Lower lobe of right lung (tissue), 2 donors: ENCODE data around the gene AICDA. TPM values are rescaled to one million over a fixed set of nuclear protein-coding genes. Genes with fewer than 3 reads are reported as not detected.

Source experiments
- ATAC-seq, 2 donors: fragments of 200-7000 bp; cut with Tn5 transposase; one replicate each; pipeline ENCODE4 v1.9.1; 2020 to 2022; ENCODE audit warnings: mild to moderate bottlenecking in 2 of 2, moderate library complexity in 2 of 2
- DNase-seq: peaks from one replicate; pipeline ENCODE4 v3.0.0-alpha.2; 2020
- H3K27ac ChIP-seq: fragments of 200-600 bp; one replicate; pipeline ENCODE4 v1.8.0; 2022
- H3K27me3 ChIP-seq: fragments of 200-600 bp; one replicate; pipeline ENCODE4 v1.8.0; 2022; ENCODE audit warnings: low read depth
- H3K36me3 ChIP-seq: fragments of 200-600 bp; one replicate; pipeline ENCODE4 v1.8.0; 2022; ENCODE audit warnings: mild to moderate bottlenecking
- H3K4me1 ChIP-seq: fragments of 200-600 bp; one replicate; pipeline ENCODE4 v1.8.0; 2022
- H3K4me3 ChIP-seq: fragments of 200-600 bp; one replicate; pipeline ENCODE4 v1.8.0; 2022; ENCODE audit warnings: mild to moderate bottlenecking
- H3K9me3 ChIP-seq: fragments of 200-600 bp; one replicate; pipeline ENCODE4 v1.8.0; 2022
- CTCF ChIP-seq: fragments of 200-600 bp; IDR thresholded peaks from one replicate; pipeline ENCODE4 v1.8.0; 2022; ENCODE audit warnings: antibody characterized with exemption, mild to moderate bottlenecking
- intact Hi-C: fragments of 100-400 bp; cut with DNase I; formaldehyde crosslinking; loops from one replicate; pipeline ENCODE4 v1.11.0; 2022
- total RNA-seq: library from RNA; stranded (reverse); fragmentation: NEBNext Ultra II Directional; extraction: Animal tissue kit (Norgen Biotek cat#: 25700); gene quantifications from one replicate; pipeline ENCODE4 v1.2.1, GENCODE V29; 2021
- donor health status: DM: no; HTN: yes; CAD: no; lungs with severe emphysema.

The AICDA gene
- total RNA-seq, 1 donor from 2014 or later: 0.77 TPM

DNA sequence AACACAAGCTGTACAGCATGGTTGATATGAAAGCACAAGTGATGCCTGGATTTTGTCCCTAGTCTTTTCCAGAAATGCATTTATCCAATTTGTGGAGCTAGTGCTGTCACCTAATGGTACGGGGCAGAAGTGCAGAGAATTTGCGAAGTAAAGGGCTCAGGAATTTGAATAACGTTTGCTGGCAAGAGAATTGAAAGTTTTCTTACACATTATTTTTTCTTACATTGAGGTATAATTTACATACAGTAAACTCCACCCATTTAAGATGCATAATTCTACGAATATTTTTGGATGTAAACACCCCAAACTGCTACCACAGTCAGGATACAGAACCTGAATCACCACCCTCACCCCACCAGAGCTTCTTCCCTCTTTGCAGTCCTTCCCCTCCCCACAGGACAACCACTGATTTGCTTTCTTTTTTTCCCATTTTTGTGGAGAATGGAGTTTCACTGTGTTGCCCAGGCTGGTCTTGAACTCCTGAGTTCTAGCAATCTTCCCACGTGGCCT, 3.5 kb downstream of the AICDA start:
- Histone ChIP-seq H3K27me3 (no peaks in the 10 kb centered on the region), H3K27ac (no peak overlapping the region), H3K9me3 (no peaks in the 10 kb centered on the region), H3K36me3 (no peaks in the 10 kb centered on the region), H3K4me3 (no peak overlapping the region), H3K4me1 (peaks cover 8% of the 10 kb centered on the region)
- intact Hi-C loops: no loop called here
- peak; percentile 70 for TF ChIP-seq CTCF
- ATAC-seq (peak; percentile 32 to 54), DNase-seq (no peak)

- DNase-seq (no peak), ATAC-seq (no peak)
- Histone ChIP-seq H3K4me1 (peaks cover 8% of the 10 kb centered on the region), H3K4me3 (no peak overlapping the region), H3K27ac (no peak overlapping the region), H3K9me3 (no peaks in the 10 kb centered on the region), H3K27me3 (no peaks in the 10 kb centered on the region), H3K36me3 (no peaks in the 10 kb centered on the region)
- intact Hi-C loops: no loop called here
- no peak for TF ChIP-seq CTCF
Observed at GRCh38 chr12:8606890-8607289, 5.8 kb downstream of the AICDA start.

- Histone ChIP-seq H3K4me3 (no peak overlapping the region), H3K36me3 (no peaks in the 10 kb centered on the region), H3K4me1 (peaks cover 8% of the 10 kb centered on the region), H3K27ac (no peak overlapping the region), H3K27me3 (no peaks in the 10 kb centered on the region), H3K9me3 (no peaks in the 10 kb centered on the region)
- no peak for ATAC-seq
- intact Hi-C loops: no loop called here
- no peak for TF ChIP-seq CTCF
- DNase-seq: no peak
Observed at GRCh38 chr12:8605057-8605456, 7.6 kb downstream of the AICDA start.

- H3K27me3 ChIP-seq: no peaks in the 10 kb centered on the region
- no peaks in the 10 kb centered on the region for H3K36me3 ChIP-seq
- DNase-seq: no peak
- H3K4me3 ChIP-seq: no peak overlapping the region
- TF ChIP-seq CTCF: no peak
- intact Hi-C loops: no loop called here
- no peak overlapping the region for H3K27ac ChIP-seq
- H3K9me3 ChIP-seq: no peaks in the 10 kb centered on the region
- peaks cover 1% of the 10 kb centered on the region for H3K4me1 ChIP-seq
- no peak for ATAC-seq
Observed at GRCh38 chr12:8603856-8604255, 8.8 kb downstream of the AICDA start.

- no peak for ATAC-seq
- no peaks in the 10 kb centered on the region for H3K36me3 ChIP-seq
- no peak overlapping the region for H3K27ac ChIP-seq
- no peak for DNase-seq
- no peaks in the 10 kb centered on the region for H3K9me3 ChIP-seq
- TF ChIP-seq CTCF: no peak
- intact Hi-C loops: no loop called here
- no peaks in the 10 kb centered on the region for H3K4me1 ChIP-seq
- no peak overlapping the region for H3K4me3 ChIP-seq
- H3K27me3 ChIP-seq: no peaks in the 10 kb centered on the region
Observed at GRCh38 chr12:8603286-8603685, 9.4 kb downstream of the AICDA start.

GRCh38 chr12:8596561-8596960, 16.1 kb downstream of the AICDA start:
- Histone ChIP-seq H3K27ac (no peak overlapping the region), H3K9me3 (no peaks in the 10 kb centered on the region), H3K36me3 (no peaks in the 10 kb centered on the region), H3K4me1 (no peaks in the 10 kb centered on the region), H3K4me3 (no peak overlapping the region), H3K27me3 (no peaks in the 10 kb centered on the region)
- no peak for TF ChIP-seq CTCF
- intact Hi-C loops: no loop called here
- DNase-seq: no peak
- ATAC-seq: no peak
